Stimulated activated CD4-positive, alpha-beta T cell treated with anti-CD3 and anti-CD28 coated beads, Interleukin-12 subunit alpha, Interleukin-12 subunit beta, amount 100 ng/mL, for 24 hours (primary cell): Measurements from ENCODE around the gene OR4E2.
"Not testable (repeated sequence)": the region's sequence is repeated elsewhere in the genome, so short reads cannot be mapped to it uniquely, and the experiment has no call there.

Experiments used
- DNase-seq, 2 experiments: peaks; one replicate each; pipeline ENCODE4 v3.0.0-alpha.2; 2020; ENCODE audit warnings: low read depth in 2 of 2

Gene OR4E2

GRCh38 chr14:21697662-21698061 lies 44.0 kb downstream of the OR4E2 start:
- DNase-seq: not testable (repeated sequence)

- DNase-seq: not testable (repeated sequence)
These were observed 44.9 kb downstream of the OR4E2 start for GRCh38 chr14:21698538-21698937.

GRCh38 chr14:21699551-21699950 lies 45.9 kb downstream of the OR4E2 start:
- no peak for DNase-seq

- DNase-seq: no peak
These were observed 48.7 kb downstream of the OR4E2 start for GRCh38 chr14:21702316-21702715.

GRCh38 chr14:21703357-21704326 lies 50.0 kb downstream of the OR4E2 start:
- no peak for DNase-seq

- DNase-seq: no peak
These were observed 50.7 kb downstream of the OR4E2 start for GRCh38 chr14:21704338-21704737.

GRCh38 chr14:21711360-21711961 lies 57.8 kb downstream of the OR4E2 start:
- DNase-seq: no peak

- DNase-seq: no peak
These were observed 58.4 kb downstream of the OR4E2 start for GRCh38 chr14:21712036-21712435.

- DNase-seq: no peak
These were observed 60.8 kb downstream of the OR4E2 start for GRCh38 chr14:21714318-21714929.
